Panc1 (cell line): ENCODE results near the gene MED13L.

Experiments used
- CTCF ChIP-seq: fragments of 450-650 bp; IDR thresholded peaks from 2 replicates; pipeline ENCODE4 v1.5.1; 2017; ENCODE audit warnings: mild to moderate bottlenecking
- SIN3A ChIP-seq: IDR thresholded peaks from 2 replicates; pipeline ENCODE4 v1.6.1; 2012; ENCODE audit warnings: low read depth, mild to moderate bottlenecking, low read length, moderate library complexity, borderline replicate concordance; ENCODE audit not compliant: insufficient read depth

DNA sequence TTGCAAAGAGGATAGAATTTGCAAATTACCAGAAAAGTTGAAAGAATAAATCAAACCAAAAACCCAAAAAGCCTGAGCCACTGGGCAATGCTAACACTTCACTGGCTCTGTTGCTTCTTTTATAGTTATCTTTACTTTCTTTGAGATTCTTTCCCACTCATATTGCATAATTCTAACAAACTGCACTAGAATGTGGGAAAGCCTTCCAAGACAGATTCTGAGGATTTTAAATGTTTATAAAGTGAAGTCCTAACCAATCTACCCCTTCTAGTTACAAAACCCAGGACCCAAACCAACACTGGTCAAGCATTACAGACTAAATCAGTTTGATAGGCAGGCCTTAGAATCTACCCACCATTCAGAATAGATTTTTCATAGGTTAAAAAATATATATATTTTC is 150.9 kb downstream of the MED13L start:
- TF ChIP-seq CTCF (no peak), SIN3A (no peak)
